Measurements from ENCODE around the gene ST8SIA2.
"Not testable (repeated sequence)": the region's sequence is repeated elsewhere in the genome, so short reads cannot be mapped to it uniquely, and the experiment has no call there.

The ST8SIA2 gene

DNA sequence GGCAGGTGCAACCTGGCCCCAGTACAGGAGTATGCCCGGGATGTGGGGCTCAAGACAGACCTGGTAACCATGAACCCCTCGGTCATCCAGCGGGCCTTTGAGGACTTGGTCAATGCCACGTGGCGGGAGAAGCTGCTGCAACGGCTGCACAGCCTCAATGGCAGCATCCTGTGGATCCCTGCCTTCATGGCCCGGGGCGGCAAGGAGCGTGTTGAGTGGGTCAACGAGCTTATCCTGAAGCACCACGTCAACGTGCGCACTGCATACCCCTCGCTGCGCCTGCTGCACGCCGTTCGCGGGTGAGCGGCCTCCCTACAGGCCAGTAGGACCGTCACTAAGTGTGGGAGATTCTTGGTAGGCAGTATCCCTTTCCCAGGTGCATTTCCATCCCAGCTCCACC, 51.0 kb downstream of the ST8SIA2 start:
- no peak for DNase-seq

DNA sequence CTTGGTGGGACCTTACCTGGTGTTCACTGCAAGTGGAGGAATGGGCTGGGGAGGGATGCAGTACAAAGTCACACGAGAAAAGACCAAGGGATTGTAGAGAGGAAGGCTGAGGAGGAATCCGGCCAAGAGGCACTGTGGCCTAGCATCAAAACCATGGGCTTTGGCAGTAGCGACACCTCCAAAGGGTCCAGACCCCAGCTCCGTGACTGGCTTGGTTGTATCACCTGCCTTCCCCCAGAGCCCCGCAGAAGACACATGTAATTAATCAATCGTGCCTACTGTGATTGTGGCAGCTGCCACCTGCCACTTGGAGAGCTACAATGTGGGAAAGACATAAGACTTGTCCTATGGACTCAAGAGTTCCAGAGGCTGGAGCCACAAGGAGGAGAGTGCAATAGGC, 54.7 kb downstream of the ST8SIA2 start:
- no peak for DNase-seq

DNA sequence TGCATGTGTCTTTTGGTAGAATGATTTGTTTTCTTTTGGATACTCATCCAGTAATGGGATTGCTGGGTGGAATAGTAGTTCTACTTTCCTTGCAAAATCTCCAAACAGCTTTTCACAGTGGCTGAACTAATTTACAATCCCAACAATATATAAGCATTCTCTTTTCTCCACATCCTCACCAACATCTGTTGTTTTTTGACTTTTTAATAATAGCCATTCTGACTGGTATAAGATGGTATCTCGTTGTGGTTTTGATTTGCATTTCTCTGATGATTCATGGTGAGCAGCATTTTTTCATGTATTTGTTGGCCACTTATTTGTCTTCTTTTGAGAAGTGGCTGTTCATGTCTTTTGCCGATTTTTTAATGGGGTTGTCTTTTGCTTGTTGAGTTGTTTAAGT, 55.8 kb downstream of the ST8SIA2 start:
- DNase-seq, result no peak

DNA sequence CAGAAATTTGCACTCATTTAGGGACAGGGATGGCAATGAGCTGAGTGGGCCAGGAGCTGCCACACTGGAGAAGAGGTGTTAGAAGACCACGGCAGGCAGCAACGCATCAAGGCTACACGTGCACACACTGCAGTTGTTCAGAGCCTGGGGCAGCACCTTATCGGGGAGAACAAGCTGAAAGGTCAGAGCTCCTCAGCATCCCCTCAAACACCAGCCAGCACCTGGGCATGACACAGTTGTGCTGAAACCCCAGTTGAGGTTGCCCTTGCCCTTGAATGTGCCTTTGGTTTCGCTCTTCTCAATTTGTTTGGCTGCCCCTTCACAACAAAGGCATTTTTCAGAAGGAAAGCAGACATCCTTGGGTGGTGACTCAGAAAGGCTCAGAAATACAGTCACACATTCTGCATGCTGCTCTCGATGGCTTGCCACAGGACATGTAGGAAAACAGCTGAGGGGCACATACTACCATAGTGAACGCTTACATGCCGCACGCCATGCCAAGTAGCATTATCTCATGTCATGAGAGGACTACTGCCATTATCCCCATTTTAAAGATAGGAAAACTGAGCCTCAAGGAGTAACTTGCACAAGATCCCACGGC, 57.6 kb downstream of the ST8SIA2 start:
- DNase-seq, result no peak

DNA sequence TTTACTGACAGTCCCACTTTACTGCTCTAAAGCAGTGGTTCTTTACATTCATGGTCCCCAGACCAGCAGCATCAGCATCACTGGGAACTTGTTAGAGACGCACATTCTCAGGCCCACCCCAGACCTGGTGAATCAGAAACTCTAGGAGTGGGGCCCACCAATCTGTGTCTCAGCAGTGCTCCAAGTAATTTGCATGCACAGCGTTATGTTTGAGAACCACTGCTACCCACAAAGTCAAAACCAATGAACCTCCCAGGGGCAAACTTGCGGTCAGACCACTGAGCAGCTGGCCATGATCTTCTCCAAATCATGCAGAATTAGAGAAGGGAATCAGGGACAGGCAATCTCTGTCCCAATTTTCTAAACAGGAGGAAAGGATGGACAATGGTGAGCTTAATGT, 58.5 kb downstream of the ST8SIA2 start:
- DNase-seq, result no peak

DNA sequence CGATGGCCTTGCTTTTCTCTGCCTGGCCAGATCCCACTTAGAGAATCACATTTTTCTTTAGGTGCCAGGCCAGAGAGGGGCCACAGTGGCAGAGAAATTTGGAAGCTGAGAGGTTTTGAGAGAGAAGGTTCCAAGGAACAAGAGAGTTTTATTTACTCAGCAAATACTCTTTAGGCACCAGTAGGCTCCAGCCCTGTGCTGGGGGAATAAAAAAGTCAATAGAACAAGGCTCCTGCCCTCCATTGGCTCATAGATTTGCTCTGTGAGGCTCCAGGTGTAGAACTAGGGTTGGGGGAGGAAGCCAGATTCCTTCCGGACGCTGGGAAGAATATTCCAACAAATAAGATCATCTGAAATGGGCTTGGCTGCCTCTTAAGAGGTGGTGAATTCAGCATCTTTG, 59.9 kb downstream of the ST8SIA2 start:
- no peak for DNase-seq

DNA sequence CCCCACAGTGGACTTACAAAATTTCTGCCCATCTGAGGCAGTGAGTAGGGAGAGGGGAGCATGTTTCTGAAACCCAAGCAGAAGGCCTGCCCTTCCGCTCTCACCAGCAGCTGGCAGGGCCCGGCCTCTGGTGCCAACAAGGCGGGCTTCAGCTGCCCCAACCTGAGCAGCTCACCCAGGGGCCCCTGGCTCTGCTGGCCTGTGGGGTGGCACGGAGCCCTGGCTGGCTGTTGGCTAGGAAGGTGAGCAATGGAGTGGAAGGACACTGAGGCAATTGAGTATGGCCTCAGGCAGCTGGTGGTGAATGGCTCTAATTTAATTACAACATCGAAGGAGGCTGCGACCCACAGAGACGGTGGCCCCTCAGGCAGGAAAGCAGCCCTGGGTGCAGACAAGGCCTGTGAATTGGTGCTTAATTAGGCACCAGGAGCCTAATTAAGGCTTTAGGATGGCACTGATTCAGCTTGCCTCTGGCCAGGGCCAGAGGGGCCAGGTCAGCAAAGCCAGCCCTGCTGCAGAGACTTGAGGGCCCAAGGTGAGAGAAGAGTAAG, 60.9 kb downstream of the ST8SIA2 start:
- no peak for DNase-seq

DNA sequence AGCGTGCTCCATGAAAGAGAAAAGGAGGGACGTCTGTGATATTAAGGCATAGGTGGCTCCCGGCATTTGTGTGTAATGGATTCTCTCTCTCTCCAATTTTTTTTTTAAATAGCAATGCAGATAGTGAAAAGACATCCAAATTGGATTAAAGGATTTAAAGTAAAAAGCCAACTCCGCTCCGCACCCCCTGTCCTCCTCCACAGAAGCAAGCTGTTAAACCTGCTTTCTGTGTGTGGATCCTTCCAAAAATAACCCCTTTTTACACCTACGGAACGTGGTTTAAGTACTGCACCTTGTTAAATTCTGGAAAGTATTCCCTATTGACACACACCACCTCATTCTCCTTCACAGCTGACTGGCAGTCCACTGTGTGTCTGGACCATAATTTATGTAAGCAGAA, 61.6 kb downstream of the ST8SIA2 start:
- DNase-seq, result no peak

DNA sequence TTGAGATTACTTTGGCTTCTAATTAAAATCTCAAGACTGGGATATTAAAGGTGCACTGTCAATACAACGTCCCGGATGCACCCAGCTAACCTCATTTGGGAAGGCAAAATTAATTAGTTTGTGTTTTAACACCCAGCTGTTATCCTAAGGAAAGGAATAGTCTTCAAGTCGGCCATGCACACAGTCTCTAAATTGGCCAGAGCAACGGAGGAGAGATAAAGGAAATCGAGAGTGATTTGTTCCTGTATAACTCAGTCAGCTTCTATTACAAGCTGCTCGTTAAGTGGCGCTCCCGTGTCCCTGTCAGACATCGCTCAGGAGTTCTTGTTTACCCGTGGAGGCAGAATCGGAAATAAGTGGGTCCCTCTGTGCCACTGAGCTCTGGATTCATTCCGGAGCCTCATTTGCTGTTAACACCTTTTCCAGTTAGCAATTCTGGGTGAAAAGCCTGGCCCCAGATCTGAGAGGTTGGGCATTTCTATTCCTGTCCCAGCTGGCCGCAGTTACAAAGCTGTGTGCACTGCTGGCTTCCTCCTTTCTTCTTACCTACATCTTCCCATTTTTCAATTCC, 63.9 kb downstream of the ST8SIA2 start:
- no peak for DNase-seq

DNA sequence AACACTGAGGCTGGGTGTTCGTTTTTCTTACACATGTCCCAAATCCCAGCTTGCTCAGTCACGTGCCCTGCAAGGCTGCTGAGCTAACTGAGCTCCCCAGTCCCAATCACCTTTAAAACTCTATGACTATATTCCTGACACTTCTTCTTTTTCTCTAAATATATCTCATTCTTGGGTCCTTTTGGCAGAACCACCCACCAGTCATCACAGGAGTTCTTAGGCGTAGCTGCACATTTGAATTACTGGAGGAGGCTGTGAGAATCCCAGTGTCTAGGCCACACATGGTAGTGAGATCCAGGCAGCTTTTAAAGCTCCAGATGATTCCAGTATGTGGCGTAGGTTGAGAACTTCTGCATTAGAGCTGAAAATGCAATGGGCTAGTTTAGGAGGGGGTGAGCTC, 66.3 kb downstream of the ST8SIA2 start:
- no peak for DNase-seq

DNA sequence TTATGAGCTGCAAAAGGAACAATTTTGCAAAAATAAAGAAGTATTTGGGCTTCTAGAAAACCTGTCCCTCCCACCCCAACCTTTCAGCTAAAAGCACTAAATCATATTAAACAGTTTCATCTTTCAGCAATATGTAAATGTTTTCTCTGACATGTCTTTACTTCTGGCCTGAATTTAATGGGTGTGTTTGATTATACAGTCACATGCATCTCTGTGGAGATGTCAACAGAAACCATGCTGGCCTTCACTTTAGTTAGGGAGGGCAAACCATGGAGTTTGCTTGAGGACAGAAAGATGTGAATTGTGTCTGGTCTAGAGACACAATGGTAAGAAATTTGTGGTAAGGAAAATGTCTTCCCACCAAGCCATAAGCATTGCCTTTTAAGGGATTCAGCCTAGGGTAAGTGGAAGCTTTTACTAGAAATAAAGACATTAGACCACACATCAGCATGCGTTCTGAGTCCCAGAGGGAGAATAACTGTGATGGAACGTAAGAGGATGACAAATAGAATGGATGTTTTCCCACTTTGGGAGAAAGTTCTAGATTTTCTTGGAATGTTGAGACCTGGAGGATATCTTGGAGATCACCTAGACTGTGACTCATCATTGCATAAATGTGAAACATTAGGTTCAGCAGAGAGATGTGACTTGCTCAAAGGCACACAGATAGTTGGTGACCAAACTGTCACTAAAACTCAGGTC, 68.9 kb downstream of the ST8SIA2 start:
- no peak for DNase-seq

DNA sequence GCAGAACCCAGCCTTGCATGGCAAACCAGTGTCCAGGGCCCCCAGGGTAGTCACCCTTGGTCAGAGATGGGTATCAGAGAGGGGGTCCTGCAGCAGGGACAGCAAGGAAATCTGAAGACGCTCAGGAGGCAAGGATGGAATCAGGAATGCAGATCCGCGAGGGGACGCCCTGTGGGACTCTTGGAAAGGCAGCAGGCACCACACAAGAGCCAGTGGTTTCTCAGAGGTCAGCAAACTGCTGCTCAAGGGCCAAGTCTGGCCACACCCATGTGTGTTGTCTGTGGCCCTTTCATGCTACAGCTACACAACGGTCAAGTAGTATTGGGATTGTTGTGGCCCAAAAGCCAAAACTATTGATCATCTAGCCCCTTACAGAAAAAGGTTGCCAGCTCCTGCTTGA, 69.7 kb downstream of the ST8SIA2 start:
- no peak for DNase-seq

DNA sequence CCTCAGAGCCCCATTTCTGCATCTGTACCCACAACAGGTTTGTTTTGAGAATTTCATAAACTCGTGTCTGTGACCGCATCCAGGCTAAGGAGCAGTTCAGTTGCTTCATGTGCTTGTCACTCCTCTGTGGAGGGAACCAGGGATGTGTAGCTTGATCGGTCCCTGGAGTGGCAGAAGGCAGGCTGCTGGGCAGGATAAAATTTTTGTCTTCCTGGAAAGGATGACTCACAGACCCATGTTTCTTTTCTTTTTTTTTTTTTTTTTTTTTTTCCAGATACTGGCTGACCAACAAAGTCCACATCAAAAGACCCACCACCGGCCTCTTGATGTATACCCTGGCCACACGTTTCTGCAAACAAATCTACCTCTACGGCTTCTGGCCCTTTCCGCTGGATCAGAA, 70.1 kb downstream of the ST8SIA2 start:
- no peak for DNase-seq

DNA sequence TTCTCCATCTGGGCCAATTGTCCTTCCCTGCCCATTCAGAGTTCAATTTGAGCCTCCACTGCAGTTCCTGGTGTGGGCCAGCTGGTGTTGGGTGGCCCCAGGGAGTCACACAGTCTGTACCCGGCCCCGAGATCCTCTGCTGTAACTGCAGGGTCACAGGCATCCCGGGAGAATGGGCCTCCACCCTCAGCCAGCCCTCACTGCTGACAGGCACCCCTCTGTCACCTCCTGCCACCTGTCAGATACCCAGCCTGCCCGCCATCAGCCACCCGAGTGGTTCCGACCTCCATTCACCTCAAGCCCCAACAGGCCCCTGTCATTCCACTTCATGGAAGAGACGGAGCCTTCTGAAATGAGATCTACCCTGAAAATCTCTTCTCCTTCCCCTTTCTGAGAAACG, 73.2 kb downstream of the ST8SIA2 start:
- no peak for DNase-seq

DNA sequence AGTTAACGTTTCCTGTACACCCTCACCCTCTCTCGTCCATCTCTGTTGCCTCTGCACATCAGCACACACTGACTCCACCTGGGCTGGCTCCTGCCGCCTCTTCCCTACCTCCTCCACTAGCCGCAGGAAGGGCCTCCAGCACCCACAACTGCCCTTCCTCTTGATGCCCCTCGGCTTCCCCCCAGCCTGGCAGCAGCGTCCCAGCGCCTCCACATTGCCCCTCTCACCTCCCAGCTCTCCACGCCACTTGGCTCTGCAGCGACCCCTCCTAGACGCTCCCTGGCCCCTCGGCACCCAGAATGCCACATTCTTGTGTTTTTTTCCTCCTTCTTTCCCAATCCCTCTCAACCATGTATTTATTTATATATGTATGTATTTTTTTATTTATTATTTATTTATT, 73.6 kb downstream of the ST8SIA2 start:
- no peak for DNase-seq

DNA sequence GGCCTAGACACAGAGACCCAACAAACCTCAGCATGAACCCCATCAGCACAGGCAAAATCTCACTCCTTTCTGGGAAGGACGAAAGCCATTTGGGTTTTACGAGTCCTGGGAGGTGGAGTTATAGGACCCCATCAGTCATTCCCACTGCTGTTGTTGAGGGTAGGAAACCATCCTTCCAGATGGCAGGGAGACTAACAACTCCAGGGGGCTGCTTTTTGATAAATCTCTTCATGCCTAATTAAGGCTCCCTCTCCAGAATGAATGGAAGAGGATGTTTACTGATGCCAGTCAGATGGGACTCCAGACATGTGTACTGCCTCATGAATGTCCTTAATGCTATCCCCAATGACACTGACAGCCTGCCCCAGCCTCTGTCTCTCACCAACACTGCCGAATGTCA, 75.3 kb downstream of the ST8SIA2 start:
- no peak for DNase-seq

DNA sequence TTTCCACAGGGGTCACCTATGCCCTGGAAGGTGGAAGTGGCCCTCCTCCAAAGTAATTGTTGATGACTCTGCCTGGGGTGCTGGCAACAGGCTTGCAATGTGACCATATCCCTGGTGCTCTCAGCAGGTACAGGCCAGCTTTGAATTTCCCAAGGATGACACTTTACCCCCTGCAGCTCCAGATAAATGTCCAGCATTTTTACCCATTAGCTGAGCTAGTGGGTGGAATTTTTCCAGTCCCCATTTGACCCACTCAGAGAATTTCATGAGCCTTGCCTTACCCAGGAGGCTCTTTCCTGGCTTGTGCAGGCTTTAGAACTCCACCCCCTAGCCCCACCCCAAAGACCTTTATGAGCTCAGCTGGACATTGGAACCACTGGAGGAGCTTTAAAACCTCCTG, 77.6 kb downstream of the ST8SIA2 start:
- DNase-seq, result no peak

DNA sequence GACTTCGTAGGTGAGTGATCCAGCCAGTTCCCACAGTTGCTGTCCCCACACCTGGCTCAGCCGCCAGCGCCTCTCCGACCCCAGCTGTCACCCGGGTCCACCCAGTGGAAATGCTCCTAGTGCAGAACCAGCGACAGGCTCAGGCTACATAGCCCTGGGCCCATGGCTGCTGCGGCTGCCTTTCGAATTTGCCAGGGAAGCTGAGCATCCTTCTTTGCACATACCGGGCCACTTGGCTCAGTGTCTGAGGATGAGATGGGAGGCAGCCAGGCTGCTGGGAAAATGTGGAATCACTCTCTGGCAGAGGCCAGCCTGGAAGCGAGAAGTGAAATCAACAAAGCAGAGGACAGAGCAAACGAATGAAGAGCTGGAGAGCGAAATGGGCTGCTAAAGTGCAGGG, 80.1 kb downstream of the ST8SIA2 start:
- no peak for DNase-seq

DNA sequence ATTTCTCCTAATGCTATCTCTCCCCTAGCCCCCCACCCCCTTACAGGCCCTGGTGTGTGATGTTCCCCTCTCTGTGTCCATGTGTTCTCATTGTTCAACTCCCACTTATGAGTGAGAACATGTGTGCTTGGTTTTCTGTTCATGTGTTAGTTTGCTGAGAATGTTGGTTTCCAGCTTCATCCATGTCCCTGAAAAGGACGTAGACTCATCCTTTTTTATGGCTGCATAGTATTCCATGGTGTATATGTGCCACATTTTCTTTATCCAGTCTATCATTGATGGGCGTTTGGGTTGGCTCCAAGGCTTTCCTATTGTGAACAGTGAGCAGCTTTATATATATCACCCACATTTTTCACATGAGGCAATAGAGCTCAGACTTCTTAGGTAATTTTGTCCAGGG, 86.0 kb downstream of the ST8SIA2 start:
- DNase-seq, result not testable (repeated sequence)

DNA sequence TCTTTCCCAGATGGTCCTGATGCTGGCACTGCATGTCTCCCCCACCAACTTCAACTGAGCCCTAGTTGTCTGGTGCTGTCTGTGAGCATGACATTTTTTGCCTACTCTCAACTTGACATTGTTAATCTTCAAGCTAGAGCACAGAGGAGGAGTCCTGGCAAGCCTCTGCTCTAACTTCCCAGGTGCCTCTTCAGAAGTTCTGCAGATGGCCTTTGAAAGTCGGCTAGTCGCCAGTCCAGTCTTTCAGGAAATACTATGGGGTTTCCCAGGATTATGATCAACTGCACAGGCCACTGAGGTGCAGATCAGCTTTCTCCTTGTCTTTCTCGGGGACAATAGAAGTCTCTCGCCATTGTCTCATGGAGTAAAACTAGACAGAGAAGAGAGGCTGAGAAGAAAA, 86.7 kb downstream of the ST8SIA2 start:
- DNase-seq, result no peak

DNA sequence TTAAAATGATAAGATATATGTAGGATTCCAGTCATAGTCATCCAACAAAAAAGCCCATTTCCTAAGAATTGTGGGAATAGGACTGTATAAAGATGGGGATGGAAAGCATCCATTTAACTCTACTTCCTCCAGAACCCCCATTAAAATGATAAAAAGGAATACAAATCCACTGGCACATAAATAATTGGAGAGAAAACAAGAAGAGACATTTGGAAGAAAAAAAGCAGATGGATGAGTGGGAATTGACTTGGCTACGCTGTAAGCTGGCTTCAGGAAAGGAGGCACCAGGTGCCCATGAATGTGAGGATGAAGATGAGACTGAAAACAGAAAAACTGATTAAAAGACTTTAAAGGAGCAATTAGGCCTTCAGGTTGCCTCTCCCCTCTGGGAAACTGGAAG, 91.8 kb downstream of the ST8SIA2 start:
- no peak for DNase-seq

DNA sequence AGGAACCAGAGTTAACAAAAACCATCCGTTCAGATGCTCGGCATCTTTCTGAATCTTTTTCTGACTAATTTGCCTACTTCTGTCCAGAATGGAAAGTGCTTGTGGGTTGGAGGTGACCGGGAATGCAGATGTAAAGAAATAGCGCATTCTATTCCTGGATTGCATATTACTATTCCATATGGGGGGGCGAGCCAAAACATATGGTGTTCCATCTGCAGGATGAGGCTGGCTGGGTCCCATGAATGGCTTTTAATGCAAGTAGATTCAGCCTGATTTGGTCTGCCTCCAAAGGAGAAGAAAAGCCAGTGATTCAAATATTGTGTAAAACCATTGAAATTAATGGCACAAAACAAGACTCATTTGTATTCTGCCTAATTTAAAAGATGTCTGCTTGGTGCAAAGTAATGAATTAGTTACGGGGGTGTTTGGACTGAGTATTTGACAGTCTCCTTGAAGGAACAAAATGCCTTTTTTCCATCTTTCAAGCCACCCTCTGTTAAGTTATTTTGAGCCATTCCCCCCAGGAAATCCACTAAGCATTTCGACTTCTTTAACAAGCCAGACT, 99.0 kb downstream of the ST8SIA2 start:
- DNase-seq, result no peak

DNA sequence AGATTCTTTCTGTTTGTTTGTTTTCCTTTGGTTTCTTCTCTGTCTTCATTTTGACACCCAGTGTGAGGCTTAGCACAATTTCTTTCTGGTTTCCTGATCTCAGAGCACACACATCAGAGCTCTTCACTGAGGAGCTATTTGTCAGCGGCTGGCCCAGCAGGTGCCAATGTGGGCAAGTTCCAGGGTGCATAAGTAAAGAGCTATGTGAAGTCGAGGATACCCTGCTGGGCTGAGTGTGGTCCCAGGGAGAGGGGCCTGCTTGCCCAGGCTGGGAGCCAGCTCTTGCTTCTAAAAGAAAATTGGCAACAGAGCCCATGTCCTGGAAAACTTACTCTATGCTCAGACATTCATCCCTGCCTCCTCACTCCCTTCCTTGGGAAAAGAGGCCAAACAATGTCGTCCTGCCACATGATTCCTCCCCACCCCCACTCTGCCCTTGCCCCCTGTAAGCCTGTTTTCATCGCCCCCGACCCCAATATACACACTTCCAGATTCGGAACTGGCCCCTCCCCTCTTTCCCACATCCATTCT, 101.2 kb downstream of the ST8SIA2 start:
- DNase-seq, result no peak

DNA sequence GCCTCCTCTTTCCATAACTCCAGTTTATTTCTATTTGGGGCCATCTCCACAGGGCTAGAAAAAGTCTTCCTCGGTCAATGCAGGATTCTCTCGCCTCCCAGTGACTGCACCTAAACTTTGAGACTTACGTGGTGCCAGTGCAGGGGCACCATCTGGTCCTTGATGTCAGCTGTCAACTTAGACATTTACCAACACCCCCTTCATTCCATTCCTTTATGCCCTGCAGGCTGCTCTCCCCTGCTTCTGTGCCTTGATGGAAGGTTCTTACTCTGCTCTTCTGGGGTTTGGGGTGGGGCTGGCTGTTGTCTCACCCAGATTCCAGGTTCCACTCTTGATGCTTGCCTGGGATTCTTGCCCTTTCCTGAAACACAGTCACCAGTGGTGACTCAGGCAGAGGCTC, 101.8 kb downstream of the ST8SIA2 start:
- no peak for DNase-seq
